HG03442 (cell line): ENCODE results near the gene MTOR.
"Not testable (repeated sequence)": the region's sequence is repeated elsewhere in the genome, so short reads cannot be mapped to it uniquely, and the experiment has no call there.

ENCODE experiments used
- ATAC-seq: cut with Tn5 transposase; IDR thresholded peaks from one replicate; pipeline ENCODE4 v1.9.1; 2021; ENCODE audit warnings: mild to moderate bottlenecking, moderate library complexity; ENCODE audit not compliant: unreplicated experiment

Gene MTOR

DNA sequence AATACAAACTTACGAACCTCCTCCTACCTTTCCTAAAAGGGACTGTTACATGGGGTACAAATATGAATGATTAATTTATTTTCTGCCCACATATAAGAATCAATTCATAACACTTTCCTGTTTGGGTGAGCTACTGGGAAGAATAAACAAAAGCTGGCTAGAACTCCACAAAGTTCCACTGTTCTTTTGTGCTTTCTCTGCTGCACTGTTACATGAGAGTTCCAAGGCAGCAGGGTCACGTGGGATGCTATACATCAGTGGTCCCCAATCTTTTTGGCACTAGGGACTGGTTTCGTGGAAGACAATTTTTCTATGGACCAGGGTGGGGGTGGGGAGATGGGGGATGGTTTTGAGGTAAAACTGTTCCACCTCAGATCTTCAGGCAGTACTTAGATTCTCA is 75.4 kb downstream of the MTOR start:
- no peak for ATAC-seq

DNA sequence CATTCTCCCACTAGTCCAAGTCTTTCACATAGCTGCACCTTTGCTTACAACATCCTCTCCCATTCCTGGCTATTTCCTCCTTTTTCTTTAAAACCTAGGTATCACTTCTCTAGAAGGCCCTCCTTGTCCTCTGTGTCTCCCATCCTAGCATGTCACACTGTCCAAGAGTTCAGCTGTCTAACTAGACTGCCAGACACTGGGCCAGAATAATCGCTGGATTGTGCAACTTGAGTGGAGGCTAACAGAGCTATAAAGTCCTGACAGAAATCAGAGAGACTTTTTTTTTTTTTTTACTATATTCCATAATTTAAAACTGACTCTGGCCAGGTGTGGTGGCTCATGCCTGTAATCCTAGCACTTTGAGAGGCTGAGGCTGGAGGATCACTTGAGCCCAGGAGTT is 77.4 kb downstream of the MTOR start:
- no peak for ATAC-seq

DNA sequence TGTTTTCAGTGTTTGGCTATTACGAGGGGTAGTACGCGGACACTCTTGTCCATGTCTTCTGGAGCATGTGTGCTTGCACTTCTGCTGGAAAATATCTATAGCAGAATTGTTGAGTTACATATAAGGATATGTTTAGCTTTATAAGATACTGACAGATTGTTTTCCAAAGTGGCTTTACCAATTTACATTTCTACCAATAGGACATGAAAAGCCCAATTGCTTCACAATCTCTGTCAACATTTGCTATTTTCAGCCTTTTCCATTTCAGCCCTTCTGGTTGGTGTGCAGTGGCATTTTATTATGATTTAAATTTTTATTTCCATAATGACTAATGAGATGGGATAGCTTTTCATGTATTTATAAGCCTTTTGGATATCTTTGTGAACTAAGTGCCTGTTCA is 79.5 kb downstream of the MTOR start:
- ATAC-seq, result no peak

DNA sequence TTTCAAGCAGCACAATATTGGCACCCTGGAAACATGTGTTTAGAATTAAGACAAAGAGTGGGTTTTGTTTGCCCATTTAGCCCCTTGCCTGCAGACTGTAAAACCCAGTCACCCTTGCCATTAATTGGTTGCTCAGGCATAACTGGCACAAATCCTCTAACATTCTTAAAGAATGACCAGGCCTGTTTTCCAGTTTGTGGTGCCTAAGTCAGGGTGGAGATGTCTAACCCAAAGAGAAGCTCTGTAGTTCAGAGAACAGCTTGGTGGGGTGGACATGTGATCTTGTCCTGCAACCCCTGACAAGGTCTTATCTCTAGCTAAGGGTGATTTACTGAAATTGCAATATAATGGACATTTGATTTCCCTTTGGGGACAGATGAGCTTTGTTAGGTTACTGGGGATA is 82.0 kb downstream of the MTOR start:
- no peak for ATAC-seq

DNA sequence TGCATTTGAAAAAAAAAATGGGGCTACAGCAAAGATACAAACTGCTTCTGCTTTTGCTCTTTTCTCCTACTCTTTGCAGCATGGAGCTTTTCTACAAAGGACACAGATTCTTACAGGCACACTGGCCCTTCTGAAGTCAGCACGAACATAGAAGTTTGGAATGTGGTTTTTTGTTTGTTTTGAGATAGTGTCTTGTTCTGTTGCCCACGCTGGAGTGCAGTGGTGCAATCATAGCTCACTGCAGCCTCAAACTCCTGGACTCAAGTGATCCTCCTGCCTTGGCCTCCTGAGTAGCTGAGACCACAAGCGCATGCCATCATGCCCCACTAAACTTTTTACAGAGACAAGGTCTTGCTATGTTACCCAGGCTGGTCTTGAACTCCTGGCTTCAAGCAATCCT is 82.6 kb downstream of the MTOR start:
- not testable (repeated sequence) for ATAC-seq

DNA sequence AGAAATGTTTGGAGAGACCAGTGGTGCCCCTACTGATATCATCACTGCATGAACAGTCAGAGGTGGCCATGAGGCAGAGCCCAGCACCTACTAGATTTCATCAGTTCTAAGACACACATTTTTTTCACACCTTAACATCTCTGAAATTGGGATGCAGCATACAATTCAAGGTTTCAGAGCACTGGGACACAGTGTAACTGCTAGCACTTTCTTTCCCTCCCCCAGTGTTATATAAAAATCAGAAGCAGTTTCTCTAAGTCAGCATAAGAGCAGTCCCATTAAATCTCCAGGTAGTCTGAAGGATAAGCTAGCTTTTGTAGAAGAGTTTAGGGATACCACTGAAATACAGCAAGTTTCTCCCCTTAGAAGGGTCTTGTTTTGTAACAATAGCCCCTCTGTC is 83.2 kb downstream of the MTOR start:
- ATAC-seq, result no peak

DNA sequence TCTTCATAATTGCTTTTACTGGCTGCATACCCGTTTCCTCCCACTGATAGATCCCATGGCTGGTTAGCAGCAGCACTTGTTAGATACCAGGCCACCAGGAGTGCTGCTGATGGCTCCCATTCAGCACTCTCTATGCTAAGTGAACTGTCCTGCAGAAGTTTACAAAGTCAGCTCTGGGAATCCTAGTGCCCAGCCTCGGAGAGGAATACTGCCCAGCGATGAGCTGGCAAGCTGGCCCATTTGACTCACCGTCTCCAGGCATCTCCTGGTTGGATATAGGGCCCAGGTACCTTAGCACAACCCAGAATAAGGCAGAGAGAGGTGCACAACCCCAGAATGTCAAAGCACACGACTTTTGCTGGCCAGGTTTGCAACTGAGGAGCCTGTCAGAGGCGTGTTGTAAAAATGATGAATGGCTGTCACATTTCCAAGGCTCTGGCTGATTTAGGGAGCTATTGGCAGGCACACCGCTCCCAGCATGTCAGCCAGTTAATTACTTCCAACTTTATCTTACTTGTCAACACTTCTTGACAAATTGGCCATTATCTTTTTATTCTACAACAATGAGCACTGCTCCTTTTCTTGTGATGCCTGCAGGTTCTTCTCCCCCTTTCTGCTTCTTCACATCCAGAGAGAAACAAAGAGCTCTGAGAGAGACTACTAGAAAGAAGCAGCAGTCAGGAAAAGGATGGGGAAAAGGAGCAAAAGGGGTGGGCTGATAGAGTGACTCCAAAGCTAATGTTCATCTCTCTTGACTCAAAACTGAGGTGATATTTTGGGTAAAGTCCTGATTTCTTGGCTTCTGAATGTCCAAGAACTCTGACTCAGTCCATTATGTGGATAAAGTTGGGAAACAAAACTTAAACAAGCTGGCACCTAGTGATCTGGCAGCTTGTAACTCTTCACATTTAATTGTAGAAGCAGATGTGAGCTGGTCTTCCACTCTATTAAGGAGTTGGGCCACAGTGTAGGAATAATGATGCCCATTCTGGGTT is 84.0 kb downstream of the MTOR start:
- ATAC-seq, result no peak

DNA sequence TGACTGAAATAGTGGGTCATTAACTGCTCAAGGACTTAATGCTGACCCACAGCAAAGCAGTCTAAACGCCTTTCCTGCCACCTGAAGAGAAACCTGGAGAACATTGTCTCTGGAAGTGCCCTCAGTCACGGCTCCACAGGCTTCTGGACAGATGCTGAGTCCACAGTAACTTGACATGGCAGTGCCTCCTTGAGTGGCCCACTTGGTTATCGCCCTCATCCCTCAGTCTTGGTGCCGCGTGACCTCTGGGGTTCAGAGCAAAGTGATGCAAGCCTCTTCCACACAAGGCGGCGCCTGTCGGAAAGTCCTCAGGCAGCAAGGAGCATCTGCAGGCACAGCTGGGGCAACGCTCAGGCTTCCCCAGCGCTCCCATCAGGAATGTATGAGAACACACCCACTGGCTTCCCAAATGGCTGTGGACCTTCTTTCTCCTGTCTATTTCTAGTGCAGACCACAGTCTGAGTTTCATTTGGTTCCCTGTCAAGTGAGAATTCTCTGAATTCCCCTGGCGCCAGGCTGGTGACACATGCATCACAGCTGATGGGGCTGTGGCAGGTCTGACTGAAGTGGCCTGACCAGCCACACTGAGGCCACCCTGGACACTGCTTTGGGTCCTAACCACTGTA is 86.2 kb downstream of the MTOR start:
- no peak for ATAC-seq

DNA sequence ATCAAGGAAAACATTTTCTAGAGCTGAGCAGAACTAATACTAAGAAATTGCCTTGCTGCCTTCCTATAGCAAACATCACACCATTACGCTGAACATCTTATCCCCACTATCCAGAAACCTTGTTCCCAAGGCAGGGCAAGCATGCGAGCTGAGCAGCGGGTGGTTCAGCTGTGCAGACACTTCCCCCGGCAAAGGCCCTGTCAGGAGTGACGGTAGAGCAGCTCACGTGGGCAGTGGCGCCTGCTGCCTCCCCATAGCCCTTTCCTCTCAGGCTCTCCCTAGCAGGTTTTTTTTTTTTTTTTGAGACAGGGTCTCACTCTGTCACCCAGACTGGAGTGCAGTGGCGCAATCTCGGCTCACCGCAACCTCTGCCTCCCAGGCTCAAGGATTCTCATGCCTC is 86.9 kb downstream of the MTOR start:
- no peak for ATAC-seq

DNA sequence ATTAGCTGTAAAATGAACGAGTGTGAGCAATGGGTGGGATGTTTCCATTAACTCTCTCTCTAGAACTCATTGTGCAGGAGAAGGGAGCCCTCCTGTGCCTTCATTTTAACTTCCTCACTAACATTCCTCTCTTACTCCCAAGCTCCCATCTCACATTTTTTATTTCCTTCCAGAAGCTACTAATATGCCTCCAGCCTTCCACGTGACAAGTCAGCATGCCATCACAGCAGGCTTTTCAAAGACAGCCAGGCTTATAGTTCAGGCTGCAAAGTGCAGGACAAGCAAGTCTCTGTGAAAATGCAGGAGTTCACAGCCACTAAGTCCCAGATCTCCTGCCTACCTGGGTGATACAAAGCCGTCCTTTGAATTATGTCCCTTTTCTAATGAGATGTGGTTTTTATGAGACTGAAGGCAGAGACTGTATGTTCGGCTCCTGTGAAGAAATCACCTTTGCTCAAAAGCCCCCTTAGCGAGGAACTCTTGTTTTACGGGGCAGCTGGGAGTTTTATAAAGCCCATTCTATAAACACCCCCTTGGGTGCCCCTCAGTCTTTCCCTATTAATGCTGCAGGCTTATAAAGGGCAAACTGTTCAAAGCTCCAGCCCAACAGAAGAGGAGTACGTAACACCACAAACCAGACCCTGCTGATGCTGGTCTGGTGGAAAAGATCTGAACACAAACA is 87.9 kb downstream of the MTOR start:
- ATAC-seq, result no peak

DNA sequence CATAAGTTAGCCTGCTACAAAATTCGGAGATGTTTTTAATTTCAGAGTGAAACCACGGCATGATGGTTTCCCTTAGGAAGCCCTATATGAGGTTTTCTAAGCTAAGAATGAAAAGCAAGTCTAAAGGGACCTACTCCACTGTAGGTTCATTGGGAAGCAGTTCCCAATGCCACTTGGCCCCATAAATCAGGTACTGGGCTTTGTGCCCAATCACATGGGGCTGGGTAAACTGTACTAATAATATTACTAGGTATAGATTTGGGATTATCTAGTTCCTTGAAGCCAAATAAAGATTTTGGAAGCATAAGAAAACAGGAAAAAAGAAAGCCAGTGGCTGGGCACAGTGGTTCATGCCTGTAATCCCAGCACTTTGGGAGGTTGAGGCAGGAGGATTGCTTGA is 92.2 kb downstream of the MTOR start:
- no peak for ATAC-seq

DNA sequence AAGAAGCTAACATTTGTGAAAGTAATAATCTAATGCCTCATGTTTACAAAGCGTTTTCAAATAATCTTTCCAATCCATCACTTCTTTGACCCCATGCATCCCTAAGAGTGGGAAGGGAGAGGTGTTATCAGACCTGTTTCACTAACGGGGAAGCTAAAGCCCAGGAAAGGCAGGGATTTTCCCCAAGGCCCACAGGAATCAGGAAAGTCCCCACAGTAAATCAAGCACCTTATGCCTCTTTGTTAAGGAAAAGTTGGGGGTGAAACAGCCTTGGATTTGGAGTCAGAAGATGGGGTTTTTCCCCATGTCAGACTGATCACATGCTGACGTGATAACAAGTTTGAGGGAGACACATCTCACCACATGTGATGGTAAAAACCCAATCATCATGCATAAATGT is 93.1 kb downstream of the MTOR start:
- ATAC-seq, result no peak

DNA sequence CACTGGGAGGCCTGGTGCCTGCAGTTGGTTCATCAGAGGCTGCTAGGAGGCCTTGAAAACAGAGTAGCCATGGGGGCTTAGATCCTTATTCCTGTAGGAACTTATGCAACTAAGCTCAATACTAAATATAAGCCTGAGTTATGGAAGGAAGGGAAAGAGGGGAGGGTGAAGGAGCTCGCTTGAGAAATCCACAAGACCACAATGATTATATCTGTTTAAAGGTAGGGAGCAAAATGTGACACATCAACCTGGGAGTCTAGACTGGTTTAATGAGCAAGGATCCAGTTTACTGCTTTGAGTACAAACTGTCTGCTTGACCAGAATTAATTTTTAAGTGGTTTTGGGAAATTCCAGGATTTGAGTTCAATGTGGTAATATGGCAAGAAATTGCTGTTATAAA is 93.6 kb downstream of the MTOR start:
- no peak for ATAC-seq

DNA sequence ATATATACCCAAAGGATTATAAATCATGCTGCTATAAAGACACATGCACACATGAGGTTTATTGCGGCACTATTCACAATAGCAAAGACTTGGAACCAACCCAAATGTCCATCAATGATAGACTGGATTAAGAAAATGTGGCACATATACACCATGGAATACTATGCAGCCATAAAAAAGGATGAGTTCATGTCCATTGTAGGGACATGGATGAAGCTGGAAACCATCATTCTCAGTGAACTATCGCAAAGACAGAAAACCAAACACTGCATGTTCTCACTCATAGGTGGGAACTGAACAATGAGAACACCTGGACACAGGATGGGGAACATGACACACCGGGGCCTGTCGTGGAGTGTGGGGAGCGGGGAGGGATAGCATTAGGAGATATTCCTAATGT is 95.6 kb downstream of the MTOR start:
- not testable (repeated sequence) for ATAC-seq

DNA sequence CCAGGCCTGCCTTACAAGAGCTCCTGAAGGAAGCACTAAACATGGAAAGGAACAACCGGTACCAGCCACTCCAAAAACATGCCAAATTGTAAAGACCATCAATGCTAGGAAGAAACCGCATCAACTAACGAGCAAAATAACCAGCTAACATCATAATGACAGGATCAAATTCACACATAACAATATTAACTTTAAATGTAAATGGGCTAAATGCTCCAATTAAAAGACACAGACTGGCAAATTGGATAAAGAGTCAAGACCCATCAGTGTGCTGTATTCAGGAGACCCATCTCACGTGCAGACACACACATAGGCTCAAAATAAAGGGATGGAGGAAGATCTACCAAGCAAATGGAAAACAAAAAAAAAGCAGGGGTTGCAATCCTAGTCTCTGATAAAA is 99.6 kb downstream of the MTOR start:
- ATAC-seq, result not testable (repeated sequence)

DNA sequence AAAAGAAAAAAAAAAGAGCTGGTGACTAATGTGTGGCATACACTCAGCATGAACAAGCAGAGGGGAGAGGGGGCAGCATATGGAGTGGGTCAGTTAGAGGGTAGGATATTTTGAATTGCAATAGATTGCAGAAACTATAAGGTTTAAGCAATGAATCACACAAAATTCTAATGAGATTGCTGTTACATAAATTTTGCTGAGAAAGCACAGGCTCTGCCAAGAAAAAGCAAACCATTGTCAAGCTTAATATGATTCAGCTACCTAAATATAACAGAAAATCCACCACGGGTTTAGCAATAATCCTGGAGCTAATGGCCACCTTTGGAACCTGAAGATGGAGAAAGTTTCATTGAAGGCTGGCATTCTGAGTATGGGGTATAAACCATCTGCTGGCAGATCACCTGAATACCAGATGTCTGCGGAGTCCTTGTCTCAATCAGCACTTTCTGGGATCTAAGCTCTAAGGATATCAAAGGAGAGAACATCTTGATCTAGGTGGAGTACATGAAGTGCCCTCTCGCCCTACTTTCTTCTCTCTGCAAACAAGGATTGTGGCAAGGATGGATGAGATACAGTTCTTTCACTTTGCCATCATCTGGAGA is 103.5 kb downstream of the MTOR start:
- no peak for ATAC-seq

DNA sequence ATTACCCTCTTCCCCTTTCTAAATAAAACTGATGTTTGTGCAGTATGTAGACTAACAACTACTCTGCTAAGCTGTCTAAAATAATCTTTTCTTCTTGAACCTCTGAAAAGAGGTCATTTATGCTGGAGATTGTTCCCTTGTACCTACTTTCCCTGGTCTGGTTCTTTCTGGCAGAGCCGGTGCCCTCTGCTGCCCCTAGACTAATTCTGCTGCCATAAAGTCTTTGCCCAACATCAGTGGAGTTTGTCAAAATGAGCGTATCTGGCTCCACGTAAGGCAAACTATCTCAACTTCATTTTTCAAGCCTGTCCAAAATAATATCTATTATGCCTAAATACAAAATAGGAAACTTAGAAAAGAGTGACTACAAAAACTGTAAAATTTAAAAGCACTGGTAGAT is 104.1 kb downstream of the MTOR start:
- no peak for ATAC-seq

DNA sequence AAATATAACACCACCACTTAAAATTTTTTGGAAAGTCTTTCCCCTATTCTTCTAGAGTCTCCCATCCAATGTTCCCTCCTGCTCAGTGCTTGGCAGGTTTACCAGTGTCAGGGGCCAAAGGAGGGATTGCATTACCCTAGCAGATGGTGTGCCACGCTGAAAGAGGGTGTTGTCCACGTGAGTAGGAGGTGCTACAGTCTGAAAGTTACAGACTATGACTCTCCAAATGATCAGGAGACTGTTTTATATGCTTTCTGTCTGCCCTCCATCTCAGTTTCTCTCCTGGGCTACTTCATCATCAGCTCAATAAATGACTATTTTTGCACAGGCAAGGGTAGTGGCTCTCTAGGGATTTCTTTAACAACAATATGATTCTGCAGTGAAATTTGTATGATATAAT is 104.5 kb downstream of the MTOR start:
- ATAC-seq, result no peak

DNA sequence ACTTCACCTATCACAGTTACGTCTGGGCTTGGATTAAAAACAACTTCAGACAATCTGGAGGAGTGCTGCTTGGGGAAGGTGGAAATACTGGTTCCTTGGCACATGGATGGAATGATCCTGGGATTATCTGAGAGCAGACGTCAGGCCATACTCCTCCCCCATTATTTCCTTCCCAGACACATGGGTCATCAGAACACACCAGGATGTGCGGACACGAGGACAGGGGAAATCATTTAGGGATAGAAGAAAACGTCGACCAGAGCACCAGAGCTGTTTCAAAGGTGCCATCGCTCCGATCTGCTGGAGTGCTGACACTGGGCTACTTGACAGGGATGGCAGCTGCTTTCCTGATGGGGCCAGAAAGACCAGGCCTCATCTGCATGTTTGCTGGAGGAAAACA is 105.0 kb downstream of the MTOR start:
- no peak for ATAC-seq

DNA sequence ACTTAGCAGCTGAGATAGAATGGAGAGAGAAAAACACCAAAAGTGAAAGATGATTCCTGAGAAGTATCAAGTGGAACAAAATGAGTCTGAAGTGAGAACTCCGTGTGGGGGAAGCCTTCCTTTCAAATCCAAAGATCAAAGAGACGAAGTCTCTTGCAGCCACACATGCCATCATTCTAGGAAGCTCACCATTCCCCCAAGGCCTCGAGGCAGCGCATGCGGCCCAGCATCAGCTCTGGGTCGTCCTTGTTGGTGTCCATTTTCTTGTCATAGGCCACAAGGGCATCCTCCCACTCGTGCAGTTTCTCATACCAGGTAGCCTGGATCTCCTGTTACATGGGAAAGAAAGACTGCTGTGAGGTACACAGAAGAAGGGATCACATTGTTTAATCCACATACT is 105.4 kb downstream of the MTOR start:
- ATAC-seq, result no peak

DNA sequence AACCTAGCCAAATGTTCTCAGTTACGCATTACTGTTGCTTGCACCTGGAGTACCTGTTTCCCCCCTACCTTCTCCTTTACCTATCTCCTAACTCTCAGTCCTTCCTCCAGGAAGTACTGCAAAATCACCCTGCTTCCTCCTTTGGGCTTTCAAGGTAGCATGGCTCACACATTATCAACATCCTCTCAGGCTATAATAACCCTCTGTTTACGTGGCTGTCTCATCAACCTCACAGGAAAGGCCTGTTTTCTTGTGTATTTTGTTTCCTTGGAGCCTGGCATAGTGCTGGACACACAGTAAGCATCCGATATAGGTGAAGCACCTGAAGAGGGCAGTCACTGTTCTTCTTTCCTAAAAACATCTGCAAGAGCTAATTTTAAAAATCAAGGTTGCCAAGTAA is 105.9 kb downstream of the MTOR start:
- no peak for ATAC-seq
